GM21390 (cell line): ENCODE measurements around the gene SLPI.

ENCODE experiments used
- ATAC-seq: cut with Tn5 transposase; IDR thresholded peaks from one replicate; pipeline ENCODE4 v1.9.1; 2021; ENCODE audit not compliant: unreplicated experiment

SLPI gene

DNA sequence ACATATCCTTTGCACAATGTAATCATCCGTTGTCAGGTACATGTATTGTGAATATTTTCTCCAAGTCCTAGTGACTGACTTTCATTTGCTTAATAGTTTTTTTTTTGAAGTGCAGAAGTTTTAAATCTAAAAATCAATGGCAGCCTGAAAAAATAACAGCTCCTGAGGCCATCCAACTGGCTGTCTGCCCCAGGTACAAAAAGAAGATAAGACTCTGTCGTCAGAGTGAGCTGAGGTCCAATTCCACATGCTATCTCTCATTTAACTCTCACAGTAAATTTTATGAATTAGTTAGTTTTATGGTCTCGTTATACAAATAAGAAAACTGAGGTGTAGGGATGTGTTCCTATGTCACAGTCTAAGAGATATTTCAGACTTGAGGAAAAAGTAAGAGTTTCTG lies 21.0 kb upstream of the SLPI start:
- ATAC-seq = no peak

DNA sequence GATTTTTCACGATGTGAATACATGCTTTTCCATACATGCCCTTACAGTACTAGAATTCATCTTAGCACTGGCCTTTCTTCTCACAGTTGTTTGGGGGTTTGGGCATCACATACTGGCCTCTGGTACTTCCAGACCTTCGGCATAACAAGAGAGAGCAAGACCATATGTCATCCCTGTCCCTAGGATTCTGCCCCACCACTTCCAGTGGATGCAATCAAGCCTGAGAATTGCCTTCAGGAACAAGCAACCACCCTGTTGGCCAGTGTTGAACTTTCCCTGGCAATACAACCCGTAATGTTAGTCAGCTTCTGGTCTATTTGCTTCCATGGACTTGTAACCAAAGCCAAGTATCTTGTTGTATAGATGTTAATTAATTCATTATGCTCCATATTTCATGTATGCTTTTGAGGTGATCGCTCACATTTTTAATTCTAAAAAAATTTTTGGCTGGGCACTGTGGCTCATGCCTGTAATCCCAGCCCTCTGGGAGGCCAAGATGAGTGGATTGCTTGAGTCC lies 15.4 kb upstream of the SLPI start:
- no peak for ATAC-seq

DNA sequence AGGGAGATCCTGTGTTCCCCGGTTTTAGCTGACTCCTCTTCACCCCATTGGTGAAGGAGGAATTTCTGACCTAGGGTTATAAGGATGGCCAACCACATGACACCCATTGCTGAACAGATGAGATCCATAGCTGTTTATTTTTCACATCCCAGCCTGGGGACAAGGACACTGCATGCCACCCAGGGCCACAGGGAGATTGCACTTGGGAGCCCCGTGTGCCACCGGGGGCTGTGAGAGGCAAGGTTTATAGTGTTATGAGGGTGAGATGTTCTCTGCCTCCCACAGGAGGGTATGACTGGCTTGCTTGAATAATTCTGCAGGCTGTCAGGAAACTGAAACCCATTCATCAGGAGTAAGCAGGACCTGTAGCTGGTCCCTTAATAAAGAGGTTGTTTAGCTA lies 14.7 kb upstream of the SLPI start:
- no peak for ATAC-seq

DNA sequence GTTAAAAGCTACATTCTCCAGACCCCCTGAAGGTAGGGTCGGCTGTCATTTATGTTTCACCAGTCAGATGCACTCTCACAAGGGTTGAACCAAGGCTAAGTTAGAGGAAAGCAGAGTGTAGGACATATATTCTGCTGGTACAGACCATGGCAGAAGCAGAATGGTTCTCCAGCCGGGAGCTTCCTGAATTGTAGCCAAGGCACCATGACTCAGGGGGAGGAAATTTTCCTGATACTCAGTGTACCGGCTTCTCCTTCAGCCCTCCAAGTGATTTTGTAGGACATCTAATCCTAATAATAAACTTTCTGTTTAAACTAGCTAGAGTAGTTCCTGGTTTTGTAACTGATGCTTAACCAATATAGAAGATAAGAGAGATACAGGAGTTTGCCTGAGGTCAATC lies 14.2 kb upstream of the SLPI start:
- no peak for ATAC-seq

DNA sequence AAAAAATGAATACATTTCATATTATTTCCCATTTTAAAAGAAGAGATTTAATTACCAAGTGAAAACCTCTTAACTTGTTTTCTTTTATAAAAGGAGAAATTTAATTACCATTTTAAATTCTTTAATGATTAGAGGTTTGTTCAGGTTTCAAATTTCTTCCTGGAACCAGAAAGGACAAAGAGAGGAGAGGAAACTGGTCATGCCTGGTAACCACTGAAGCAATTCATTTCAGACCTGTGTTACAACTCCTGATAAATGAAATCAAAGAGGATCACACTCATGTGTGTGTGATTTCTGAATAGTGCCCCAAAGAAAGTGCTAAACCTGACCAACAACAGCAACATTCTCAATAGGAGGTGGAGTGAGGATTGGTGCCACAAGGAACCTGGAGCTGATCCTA lies 12.6 kb upstream of the SLPI start:
- no peak for ATAC-seq

DNA sequence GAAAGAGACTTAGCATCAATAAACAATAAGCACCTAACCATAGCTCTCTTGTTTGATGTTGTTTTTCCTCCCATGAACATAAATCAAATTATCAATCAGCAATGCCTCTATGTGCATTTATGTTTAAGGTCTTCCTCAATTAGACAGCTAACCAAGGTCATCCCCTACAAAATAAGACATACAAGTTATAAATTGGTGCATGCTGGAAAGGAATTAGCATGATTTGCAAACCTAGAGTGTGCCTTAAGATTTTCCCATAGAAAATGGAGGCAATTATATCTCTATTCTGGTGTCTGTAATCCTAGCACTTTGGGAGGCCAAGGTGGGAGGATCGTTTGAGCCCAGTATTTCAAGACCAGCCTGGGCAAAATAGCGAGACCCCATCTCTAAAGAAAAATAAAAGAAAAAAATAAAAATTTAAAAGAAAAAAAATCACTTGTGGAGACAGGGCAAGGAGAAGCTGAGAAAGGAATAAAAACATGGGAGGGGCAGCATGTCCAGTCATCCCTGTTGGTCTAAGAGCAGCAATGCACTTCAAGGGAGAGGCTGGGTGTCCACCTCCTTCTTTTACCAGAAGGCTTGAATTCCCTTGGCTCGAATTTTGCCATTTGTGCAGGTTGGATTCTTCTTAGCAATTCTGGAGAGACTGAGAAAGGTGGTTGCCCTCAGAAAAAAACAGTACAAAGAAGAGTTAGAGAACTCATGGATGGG lies 9.3 kb upstream of the SLPI start:
- ATAC-seq = no peak

DNA sequence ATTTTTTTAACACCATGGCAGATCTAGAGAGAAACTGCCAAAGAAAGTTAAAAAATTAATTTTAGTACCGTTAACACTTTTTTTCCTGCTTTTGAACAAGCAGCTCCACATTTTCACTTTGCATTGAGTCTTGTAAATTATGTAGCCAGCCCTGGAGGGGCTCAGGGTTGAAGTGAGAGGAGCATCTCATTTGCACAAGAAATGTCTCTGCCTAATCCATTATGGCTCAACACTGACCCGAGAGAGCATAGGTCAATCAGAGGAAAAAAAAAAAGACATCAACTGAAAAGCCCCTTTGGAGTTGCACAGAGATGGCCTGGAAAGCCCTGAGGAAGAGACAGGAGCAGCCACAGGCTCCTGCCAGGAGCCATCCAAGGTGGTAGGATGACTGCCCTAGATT lies 4.3 kb upstream of the SLPI start:
- no peak for ATAC-seq

DNA sequence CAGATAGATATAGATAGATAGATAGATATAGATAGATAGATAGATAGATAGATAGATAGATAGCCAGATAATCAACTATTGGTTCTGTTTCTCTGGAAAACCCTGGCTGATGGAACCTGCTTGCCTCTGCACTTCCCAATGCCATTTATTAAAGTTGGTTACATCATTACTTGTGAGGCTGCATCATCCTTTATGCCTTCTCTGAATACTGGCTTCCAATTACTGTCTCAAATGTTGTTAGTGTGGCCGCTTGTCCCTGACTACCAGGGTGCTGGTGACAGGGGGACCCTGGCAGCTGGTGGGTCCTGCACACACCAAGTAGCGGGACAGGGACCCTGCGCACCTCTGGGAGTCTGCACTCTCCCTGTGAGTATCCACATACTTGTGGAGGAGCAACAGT lies 3.9 kb upstream of the SLPI start:
- no peak for ATAC-seq

DNA sequence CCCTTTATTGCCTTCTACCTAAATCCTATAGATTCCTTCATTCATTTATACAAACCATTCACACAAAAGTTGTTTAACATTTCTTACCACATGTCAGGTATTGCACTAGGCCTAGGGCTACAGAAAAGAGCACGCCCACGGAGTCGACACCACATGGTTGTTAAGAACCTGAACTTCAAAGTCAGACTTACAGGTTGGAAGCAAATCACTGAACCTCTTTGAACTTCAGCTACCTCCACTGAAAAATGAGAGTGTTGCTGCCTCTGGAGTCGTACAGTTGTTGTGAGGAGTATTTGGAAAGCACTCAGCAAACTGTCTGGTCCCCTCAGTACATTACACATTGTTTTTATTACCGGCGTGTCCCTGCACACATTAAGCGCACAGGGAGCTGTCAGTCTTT lies 3.3 kb upstream of the SLPI start:
- no peak for ATAC-seq

DNA sequence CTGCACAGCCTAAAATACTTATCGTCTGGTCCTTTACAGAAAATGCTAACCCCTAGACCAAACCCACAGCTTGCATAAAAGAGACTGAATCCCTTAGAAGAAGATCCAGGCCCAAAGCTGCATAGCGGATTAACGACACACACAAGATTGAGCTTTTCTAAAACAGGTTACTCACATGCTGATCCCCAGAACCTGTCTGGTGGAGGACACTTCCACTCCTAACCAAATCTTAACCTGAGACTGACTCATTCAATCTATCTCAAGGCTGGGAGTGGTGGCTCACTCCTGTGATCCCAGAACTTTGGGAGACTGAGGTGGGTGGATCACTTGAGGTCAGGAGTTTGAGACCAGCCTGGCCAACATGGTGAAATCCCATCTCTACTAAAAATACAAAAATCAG lies 2.8 kb upstream of the SLPI start:
- ATAC-seq = no peak

DNA sequence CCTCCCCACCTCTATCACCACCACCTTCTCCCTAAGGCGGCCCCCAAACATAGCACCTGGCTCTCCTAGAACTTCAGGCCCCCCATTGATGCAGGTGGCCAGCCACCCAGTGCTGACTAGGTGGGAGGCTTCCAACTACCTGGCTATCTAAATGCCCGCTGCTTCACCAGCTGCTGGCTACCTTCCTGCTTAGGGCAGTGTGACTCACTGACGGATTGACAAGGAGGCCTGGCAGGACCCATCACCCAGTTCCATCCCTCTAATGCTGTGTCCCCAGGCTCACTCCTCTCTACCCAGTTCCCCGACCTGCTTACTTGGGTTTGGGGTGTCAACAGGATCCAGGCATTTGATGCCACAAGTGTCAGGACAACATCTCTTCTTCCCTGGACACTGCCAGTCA lies 1.1 kb downstream of the SLPI start:
- no peak for ATAC-seq

DNA sequence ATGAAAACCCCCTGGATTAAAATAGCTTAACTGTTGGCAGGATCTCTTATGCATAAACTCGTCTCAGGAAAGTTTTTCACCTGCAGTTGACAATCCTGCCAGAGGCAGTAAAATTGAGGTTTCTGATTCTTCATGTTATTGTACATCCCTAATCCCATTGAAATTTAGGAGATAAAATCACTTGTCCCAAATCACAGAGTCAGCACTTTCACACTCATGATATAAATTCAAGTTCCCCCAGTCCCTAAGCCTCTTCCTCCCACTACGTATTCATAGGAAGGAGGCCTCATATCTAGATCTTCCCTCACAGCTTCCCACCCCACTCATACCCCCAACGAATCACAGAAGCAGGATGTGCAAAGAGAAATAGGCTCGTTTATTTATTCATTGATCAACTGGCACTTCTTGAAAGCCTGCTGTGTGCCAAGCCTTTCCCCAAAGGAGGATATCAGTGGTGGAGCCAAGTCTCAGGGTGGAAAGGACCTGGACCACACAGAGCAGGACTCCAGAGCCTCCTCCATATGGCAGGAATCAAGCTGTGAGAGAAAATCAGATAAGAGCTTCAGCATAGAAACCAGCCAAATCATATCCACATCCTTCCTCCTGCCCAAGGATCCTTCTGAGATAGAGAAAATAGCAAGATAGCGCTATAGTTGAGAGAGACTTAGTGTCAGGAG lies 2.3 kb downstream of the SLPI start:
- ATAC-seq = no peak

DNA sequence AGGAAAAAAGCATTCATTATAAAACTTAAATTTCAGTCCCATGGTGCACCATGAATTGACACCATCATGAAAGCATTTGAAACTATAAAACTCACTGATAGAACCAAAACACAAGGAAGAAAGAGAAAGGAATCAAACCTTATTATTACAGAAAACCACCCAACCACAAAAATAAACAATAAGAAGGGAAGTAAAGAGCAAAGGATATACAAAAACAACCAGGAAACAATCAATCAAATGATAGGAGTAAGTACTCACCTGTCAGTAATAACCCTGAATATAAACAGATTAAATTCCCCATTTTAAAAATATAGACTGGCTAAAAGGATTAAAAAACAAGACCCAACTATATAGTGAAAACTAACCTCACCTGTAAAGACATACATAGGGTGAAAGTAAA lies 5.8 kb downstream of the SLPI start:
- no peak for ATAC-seq

DNA sequence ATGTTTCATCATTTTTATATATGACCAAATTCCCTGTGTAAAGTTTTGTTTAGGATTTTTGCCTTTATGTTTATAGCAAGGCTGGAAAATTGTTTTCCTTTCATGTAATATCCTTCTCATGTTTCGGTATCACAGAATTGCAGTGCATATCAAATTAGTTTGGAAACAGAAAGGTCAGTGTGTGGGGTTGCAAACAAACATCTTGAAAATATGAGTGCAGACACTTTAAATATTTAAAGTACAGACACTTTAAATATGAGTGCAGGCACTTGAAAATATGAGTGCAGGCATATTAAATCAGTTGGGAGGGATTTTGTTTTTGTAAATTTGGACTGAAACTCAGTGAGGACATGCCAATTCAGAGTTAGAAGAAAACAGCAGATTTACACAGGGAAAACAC lies 6.5 kb downstream of the SLPI start:
- ATAC-seq = no peak

DNA sequence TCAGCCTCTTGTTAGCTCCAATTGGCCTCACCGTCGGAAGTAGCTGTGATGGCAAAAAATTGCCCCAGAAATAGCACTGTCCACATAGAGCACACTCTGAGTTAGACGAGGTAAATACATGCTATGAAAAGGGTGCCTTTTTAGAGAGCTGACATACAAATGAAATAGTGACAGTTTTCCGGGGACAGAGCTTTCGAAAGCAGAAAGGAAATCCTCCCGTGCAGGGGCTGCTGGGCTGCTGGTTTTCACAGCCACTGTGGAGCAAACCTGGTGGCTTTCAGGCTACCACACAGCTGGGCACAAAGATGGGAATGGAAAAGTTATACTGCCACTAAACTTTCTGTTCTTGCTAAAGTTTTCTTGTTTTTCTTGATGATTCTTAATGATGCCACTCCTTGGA lies 8.3 kb downstream of the SLPI start:
- no peak for ATAC-seq

DNA sequence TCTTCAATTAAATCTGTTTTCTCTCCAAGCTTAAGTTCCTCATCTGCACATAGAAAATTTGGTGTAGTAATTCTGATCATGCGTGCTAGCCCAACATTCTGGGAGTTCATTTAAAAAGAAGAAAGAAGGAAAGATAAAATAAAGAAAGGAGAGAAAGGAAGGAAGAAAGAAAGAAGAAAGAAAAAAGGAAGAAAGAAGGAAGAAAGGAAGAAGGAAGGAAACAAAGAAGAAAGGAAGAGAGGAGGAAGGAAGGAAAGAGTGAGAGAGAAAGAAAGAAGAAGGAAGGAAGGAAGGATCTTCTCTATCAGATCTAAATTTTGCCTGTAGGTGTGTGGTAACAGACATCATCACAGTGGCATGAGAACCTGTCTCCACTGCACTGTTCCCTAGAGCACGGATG lies 16.2 kb downstream of the SLPI start:
- ATAC-seq = no peak

DNA sequence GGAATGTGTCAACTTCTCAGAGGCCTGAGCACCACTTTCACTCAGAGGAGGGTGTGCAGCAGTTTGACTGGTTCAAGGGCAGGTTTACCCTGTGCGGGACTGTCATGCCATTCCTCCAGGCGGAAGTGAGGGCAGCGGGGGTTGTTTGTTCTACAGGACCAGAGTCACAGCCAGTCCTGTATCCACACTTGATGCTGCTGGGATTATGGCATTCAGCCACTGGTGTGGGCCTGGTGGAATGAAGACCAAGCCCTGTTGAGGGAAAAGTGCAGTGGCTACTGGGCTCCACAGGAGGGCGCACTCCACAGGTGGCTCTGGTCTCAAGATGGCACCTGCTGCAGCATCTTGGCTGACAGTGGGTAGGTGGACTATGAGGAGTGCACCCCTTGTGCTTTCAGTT lies 18.4 kb downstream of the SLPI start:
- no peak for ATAC-seq

DNA sequence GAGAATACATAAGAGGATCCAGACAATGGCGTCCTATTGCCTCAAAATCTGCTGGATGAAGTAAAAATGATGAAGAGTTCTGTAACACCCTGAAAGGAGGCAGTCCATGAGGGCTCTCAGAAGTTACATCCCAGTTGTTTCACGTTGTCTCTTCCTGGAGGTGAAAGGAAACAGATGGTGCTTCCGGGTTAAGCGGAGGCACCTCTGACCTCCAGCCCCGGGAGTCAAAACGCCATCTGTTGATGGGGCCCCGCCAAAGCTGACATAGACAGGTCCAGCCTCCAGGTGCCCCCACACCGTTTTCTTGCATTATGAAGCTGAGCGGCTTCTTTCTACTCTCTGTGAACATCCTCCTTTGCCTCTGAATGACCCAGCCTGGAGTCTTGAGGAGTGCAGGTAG lies 23.7 kb downstream of the SLPI start:
- no peak for ATAC-seq

DNA sequence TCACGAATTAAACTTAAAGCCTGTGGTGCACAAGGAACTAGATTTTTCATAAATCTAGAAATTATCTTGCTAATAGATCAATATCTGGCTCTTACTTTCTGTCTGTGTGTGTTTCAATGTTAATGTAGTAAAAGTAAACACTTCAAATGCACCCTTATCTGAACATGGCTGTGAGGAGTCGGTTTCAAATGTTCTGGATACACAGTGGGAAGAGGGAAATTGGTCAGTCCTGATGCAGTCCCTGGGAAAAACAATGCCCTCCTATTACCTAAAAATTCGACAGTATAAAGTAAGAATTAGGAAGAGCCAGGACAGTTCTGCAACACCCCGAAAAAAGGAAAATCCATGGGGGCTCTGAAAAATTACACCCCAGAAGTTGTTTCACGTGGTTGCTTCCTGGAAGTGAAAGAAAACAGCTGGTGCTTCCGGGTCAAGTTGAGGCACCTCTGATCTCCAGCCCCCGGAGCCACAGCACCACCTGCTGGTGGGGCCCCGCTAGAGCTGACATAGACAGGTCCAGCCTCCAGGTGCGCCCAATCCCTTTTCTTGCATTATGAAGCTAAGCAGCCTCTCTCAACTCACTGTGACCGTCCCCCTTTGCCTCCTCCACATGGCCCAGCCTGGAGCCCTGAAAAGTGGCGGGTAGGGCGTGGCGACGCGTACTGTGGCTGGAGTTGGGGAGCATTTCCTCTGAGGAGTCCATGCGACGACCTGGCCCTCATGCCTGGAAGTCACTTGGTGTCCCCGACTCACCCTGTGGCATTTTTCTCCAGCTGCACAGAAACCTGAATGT lies 24.9 kb downstream of the SLPI start:
- no peak for ATAC-seq

DNA sequence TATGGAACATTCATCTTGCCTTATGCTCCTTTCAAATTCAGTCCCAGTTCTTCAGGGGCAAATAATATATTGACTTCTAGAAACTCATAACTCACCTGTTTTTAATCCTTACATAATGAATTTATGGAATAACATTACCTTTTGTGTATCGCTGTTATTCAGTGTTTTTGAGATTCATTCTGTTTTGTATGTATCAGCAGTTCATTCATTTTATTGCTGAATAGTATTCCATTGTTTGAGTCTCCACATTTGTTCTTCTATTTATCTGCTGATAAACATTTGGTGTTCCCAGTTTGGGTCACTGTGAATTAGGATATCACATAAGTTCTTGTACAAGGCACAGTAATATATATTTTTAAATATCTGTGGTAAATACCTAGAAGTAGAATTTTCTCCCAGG lies 28.1 kb downstream of the SLPI start:
- ATAC-seq = no peak

DNA sequence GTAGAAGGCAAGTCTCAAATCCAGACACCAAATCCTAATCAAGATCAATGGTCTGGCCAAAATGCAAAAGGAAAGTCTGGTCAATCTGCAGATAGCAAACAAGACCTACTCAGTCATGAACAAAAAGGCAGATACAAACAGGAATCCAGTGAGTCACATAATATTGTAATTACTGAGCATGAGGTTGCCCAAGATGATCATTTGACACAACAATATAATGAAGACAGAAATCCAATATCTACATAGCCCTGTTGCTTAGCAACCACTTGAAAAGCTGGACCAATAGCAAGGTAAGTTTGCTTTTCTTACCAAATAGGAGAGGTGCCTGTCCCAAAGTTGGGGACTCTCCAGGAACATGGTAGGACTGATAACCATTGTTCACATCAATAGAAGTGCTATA lies 31.2 kb downstream of the SLPI start:
- no peak for ATAC-seq

DNA sequence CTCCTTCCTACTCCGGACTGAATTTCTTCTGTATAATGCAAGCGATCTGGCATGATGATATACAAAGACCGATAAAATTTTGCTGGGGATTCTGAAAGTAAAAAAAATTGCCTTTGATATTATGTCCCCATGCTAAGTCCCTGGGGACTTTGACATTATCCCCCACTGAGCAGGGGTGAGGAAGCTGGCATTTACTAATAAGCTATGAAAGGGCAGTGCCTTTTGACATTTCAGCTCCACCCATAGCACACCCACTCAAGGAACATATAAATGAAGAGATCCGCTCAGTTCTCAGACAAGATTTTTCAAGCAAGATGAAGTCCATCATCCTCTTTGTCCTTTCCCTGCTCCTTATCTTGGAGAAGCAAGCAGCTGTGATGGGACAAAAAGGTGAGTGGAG lies 33.3 kb downstream of the SLPI start, which contains the start of gene SEMG2:
TSS of gene SEMG2 (plus strand) at position 298 of the 400 bp plus-strand sequence. CDS start at position 315, 17 bp downstream.
- ATAC-seq = no peak
